ENCODE measurements around the gene SFTPA1. TPM values are rescaled to one million over a fixed set of nuclear protein-coding genes. Genes with fewer than 3 reads are reported as not detected.
"Not testable (repeated sequence)": the region's sequence is repeated elsewhere in the genome, so short reads cannot be mapped to it uniquely, and the experiment has no call there.

Gene SFTPA1
- total RNA-seq, 2 experiments from 2014 or later = not detected

- DNase-seq (no peak), ATAC-seq (ENCODE audit: low read depth) (no peak)
- Mint-ChIP-seq H3K36me3 (no peaks in the 10 kb centered on the region), H3K27me3 (peaks cover 27% of the 10 kb centered on the region), H3K27ac (no peak overlapping the region), H3K4me1 (no peaks in the 10 kb centered on the region), H3K4me3 (no peak overlapping the region), H3K9me3 (no peaks in the 10 kb centered on the region)
- POLR2A ChIA-PET = no interaction called here
Measured at GRCh38 chr10:79628988-79629954, 18.5 kb downstream of the SFTPA1 start.

GRCh38 chr10:79629955-79630327, 19.2 kb downstream of the SFTPA1 start:
- POLR2A ChIA-PET = no interaction called here
- Mint-ChIP-seq H3K36me3 (no peaks in the 10 kb centered on the region), H3K4me3 (no peak overlapping the region), H3K27ac (no peak overlapping the region), H3K4me1 (no peaks in the 10 kb centered on the region), H3K27me3 (peaks cover 25% of the 10 kb centered on the region), H3K9me3 (no peaks in the 10 kb centered on the region)
- ATAC-seq (ENCODE audit: low read depth) = no peak
- no peak for DNase-seq

GRCh38 chr10:79636654-79637199, 26.0 kb downstream of the SFTPA1 start:
- H3K27me3 Mint-ChIP-seq; H3K9me3 Mint-ChIP-seq; ATAC-seq (ENCODE audit: low read depth); H3K4me1 Mint-ChIP-seq; H3K27ac Mint-ChIP-seq; DNase-seq; H3K4me3 Mint-ChIP-seq; H3K36me3 Mint-ChIP-seq; POLR2A ChIA-PET: not testable (repeated sequence)

GRCh38 chr10:79638318-79638717, 27.6 kb downstream of the SFTPA1 start:
- POLR2A ChIA-PET = no interaction called here
- Mint-ChIP-seq H3K36me3 (no peaks in the 10 kb centered on the region), H3K4me3 (no peak overlapping the region), H3K27me3 (peaks cover 6% of the 10 kb centered on the region), H3K27ac (no peak overlapping the region), H3K4me1 (no peaks in the 10 kb centered on the region), H3K9me3 (no peaks in the 10 kb centered on the region)
- DNase-seq (no peak), ATAC-seq (ENCODE audit: low read depth) (no peak)

GRCh38 chr10:79652695-79653094, 42.0 kb downstream of the SFTPA1 start:
- POLR2A ChIA-PET; H3K4me1 Mint-ChIP-seq; H3K27me3 Mint-ChIP-seq; H3K9me3 Mint-ChIP-seq; H3K4me3 Mint-ChIP-seq; H3K27ac Mint-ChIP-seq; H3K36me3 Mint-ChIP-seq; DNase-seq; ATAC-seq (ENCODE audit: low read depth): not testable (repeated sequence)

GRCh38 chr10:79663287-79663686, 52.5 kb downstream of the SFTPA1 start:
- H3K27ac Mint-ChIP-seq; DNase-seq; H3K27me3 Mint-ChIP-seq; H3K9me3 Mint-ChIP-seq; H3K4me3 Mint-ChIP-seq; H3K36me3 Mint-ChIP-seq; H3K4me1 Mint-ChIP-seq; POLR2A ChIA-PET; ATAC-seq (ENCODE audit: low read depth): not testable (repeated sequence)

GRCh38 chr10:79664686-79665085, 53.9 kb downstream of the SFTPA1 start:
- H3K9me3 Mint-ChIP-seq; H3K4me3 Mint-ChIP-seq; H3K27me3 Mint-ChIP-seq; ATAC-seq (ENCODE audit: low read depth); H3K4me1 Mint-ChIP-seq; H3K27ac Mint-ChIP-seq; POLR2A ChIA-PET; DNase-seq; H3K36me3 Mint-ChIP-seq: not testable (repeated sequence)

Other genes with a start within 250 kb of the SFTPA1 start
- gene ZCCHC24, start 165.3 kb upstream of the SFTPA1 start, total RNA-seq = 1 to 10 TPM; 2.4 to 3.2 TPM
- gene EIF5AL1, start 98.4 kb upstream of the SFTPA1 start, total RNA-seq = under 1 TPM; 0.94 TPM
- gene SFTPA2, start 50.5 kb upstream of the SFTPA1 start, total RNA-seq = not detected
- gene NUTM2B, start 92.3 kb downstream of the SFTPA1 start, total RNA-seq = 1 to 10 TPM; 1.6 to 1.8 TPM
- gene NUTM2E, start 215.8 kb downstream of the SFTPA1 start, total RNA-seq = under 1 TPM in 1 of 2 experiments, not detected in 1; 0.37 TPM

All from activated naive CD8-positive, alpha-beta T cell treated with anti-CD3 and anti-CD28 coated beads, Interleukin-2, amount 10 ng/mL, durations not matched to agents 7 days and 5 days (primary cell).